Neural cell (in vitro differentiated cells): ENCODE data around the gene TXNRD1. TPM values are rescaled to one million over a fixed set of nuclear protein-coding genes. Genes with fewer than 3 reads are reported as not detected.

Experiments used
- H2AFZ ChIP-seq: fragments of 200-600, 300-800 bp; sonication (generic), shearing (Covaris generic); 2 replicates; pipeline ENCODE4 v1.6.0; 2014; ENCODE audit warnings: low read depth, mild to moderate bottlenecking, antibody characterized with exemption, low read length, moderate library complexity
- H3F3A ChIP-seq: fragments of 200-600 bp; shearing (Covaris generic); 2 replicates; pipeline ENCODE4 v1.6.1; 2016; ENCODE audit warnings: mild to moderate bottlenecking, moderate library complexity, mixed read lengths, antibody characterized with exemption, low read length; ENCODE audit not compliant: insufficient read depth, poor library complexity, severe bottlenecking
- H3K27ac ChIP-seq: fragments of 200-600, 300-800 bp; sonication (generic), shearing (Covaris generic); 2 replicates; pipeline ENCODE4 v1.5.1; 2014; ENCODE audit warnings: mild to moderate bottlenecking, low read length, moderate library complexity
- H3K27me3 ChIP-seq: fragments of 300-800, 200-600 bp; sonication (generic), shearing (Covaris generic); 2 replicates; pipeline ENCODE4 v1.6.0; 2014; ENCODE audit warnings: mild to moderate bottlenecking, low read depth, low read length, moderate library complexity; ENCODE audit not compliant: insufficient read depth
- H3K36me3 ChIP-seq: fragments of 300-800, 200-600 bp; sonication (generic), shearing (Covaris generic); 2 replicates; pipeline ENCODE4 v1.5.1; 2014; ENCODE audit warnings: mild to moderate bottlenecking, antibody characterized with exemption, low read length, moderate library complexity; ENCODE audit not compliant: insufficient read depth
- H3K4me2 ChIP-seq: fragments of 300-800, 200-600 bp; sonication (generic), shearing (Covaris generic); 2 replicates; pipeline ENCODE4 v1.6.0; 2014; ENCODE audit warnings: mild to moderate bottlenecking, low read length
- H3K4me3 ChIP-seq: fragments of 300-800, 200-600 bp; sonication (generic), shearing (Covaris generic); 2 replicates; pipeline ENCODE4 v1.5.1; 2014; ENCODE audit warnings: mild to moderate bottlenecking, low read length, moderate library complexity
- H3K79me2 ChIP-seq: fragments of 200-600 bp; shearing (Covaris generic); replicated peaks from 2 replicates; pipeline ENCODE4 v1.6.0; 2014; ENCODE audit warnings: mild to moderate bottlenecking, low read length, moderate library complexity; ENCODE audit not compliant: insufficient read depth
- H3K9ac ChIP-seq: fragments of 300-800, 200-600 bp; sonication (generic), shearing (Covaris generic); 2 replicates; pipeline ENCODE4 v1.6.1; 2016; ENCODE audit warnings: mild to moderate bottlenecking, low read length, mixed read lengths
- H3K9me2 ChIP-seq: fragments of 200-600 bp; shearing (Covaris generic); 2 replicates; pipeline ENCODE4 v1.6.1; 2016; ENCODE audit warnings: mild to moderate bottlenecking, low read length, mixed read lengths; ENCODE audit not compliant: insufficient read depth
- H3K9me3 ChIP-seq: fragments of 200-600, 300-800 bp; sonication (generic), shearing (Covaris generic); 2 replicates; pipeline ENCODE4 v1.6.1; 2016; ENCODE audit warnings: mild to moderate bottlenecking, mixed run types, low read length, moderate library complexity, mixed read lengths
- H4K20me1 ChIP-seq: fragments of 200-600 bp; shearing (Covaris generic); 2 replicates; pipeline ENCODE4 v1.6.1; 2016; ENCODE audit warnings: mild to moderate bottlenecking, mixed run types; ENCODE audit not compliant: insufficient read depth
- CTCF ChIP-seq: fragments of 450-650 bp; IDR thresholded peaks from 2 replicates; pipeline ENCODE4 v1.5.1; 2014; ENCODE audit warnings: antibody characterized with exemption, mild to moderate bottlenecking, moderate library complexity; ENCODE audit not compliant: poor library complexity, severe bottlenecking
- EP300 ChIP-seq: fragments of 450-650 bp; conservative IDR thresholded peaks from 2 replicates; pipeline ENCODE4 v1.6.1; 2014; ENCODE audit warnings: antibody characterized with exemption, mild to moderate bottlenecking, moderate library complexity; ENCODE audit not compliant: poor library complexity, severe bottlenecking
- EZH2 ChIP-seq: fragments of 200-600, 300-800 bp; shearing (Covaris generic), sonication (generic); IDR thresholded peaks from 2 replicates; pipeline ENCODE4 v1.6.1; 2014; ENCODE audit warnings: antibody characterized with exemption, low read length, borderline replicate concordance, mild to moderate bottlenecking; ENCODE audit not compliant: insufficient read depth, poor library complexity, severe bottlenecking
- MXI1 ChIP-seq: fragments of 450-650 bp; conservative IDR thresholded peaks from 2 replicates; pipeline ENCODE4 v1.6.1; 2014; ENCODE audit warnings: antibody characterized with exemption, mild to moderate bottlenecking; ENCODE audit not compliant: poor library complexity, severe bottlenecking
- POLR2AphosphoS5 ChIP-seq: IDR thresholded peaks from 2 replicates; pipeline ENCODE4 v1.6.1; 2012
- RAD21 ChIP-seq: fragments of 450-650 bp; conservative IDR thresholded peaks from 2 replicates; pipeline ENCODE4 v1.6.1; 2014; ENCODE audit warnings: antibody characterized with exemption, mild to moderate bottlenecking, moderate library complexity
- REST ChIP-seq: IDR thresholded peaks from 2 replicates; pipeline ENCODE4 v1.6.1; 2012; ENCODE audit warnings: borderline replicate concordance
- SMC3 ChIP-seq: fragments of 450-650 bp; conservative IDR thresholded peaks from 2 replicates; pipeline ENCODE4 v1.6.1; 2014; ENCODE audit warnings: antibody characterized with exemption, mild to moderate bottlenecking, moderate library complexity; ENCODE audit not compliant: poor library complexity
- TAF1 ChIP-seq: IDR thresholded peaks from 2 replicates; pipeline ENCODE4 v1.6.1; 2012; ENCODE audit warnings: low read depth
- polyA plus RNA-seq: library from polyadenylated mRNA; depleted of rRNA; stranded (reverse); fragments of >200 nt; gene quantifications from 2 replicates; pipeline ENCODE4 v1.2.3, GENCODE V29; 2014

Gene TXNRD1
- polyA plus RNA-seq, 1 donor from 2014 or later: 59.6 TPM

GRCh38 chr12:104237930-104238329, 22.4 kb downstream of the TXNRD1 start:
- Histone ChIP-seq H3K79me2 (no peaks in the 10 kb centered on the region), H3K9ac (no peak overlapping the region), H2AFZ (no peak overlapping the region), H3K4me2 (no peak overlapping the region), H3K27ac (no peak overlapping the region), H3K36me3 (no peaks in the 10 kb centered on the region), H3K9me3 (no peaks in the 10 kb centered on the region), H3F3A (no peaks in the 10 kb centered on the region), H4K20me1 (no peaks in the 10 kb centered on the region), H3K27me3 (no peaks in the 10 kb centered on the region), H3K4me3 (no peak overlapping the region), H3K9me2 (no peaks in the 10 kb centered on the region)
- no peak for TF ChIP-seq POLR2AphosphoS5
- TF ChIP-seq TAF1: no peak
- TF ChIP-seq RAD21: no peak
- no peak for TF ChIP-seq CTCF
- no peak for TF ChIP-seq EZH2
- no peak for TF ChIP-seq SMC3
- TF ChIP-seq MXI1: no peak
- TF ChIP-seq REST: no peak
- TF ChIP-seq EP300: no peak

GRCh38 chr12:104242546-104243206, 27.1 kb downstream of the TXNRD1 start:
- Histone ChIP-seq H3K9me3 (no peaks in the 10 kb centered on the region), H2AFZ (no peak overlapping the region), H3K27me3 (no peaks in the 10 kb centered on the region), H3K9ac (no peak overlapping the region), H4K20me1 (no peaks in the 10 kb centered on the region), H3K4me2 (no peak overlapping the region), H3K79me2 (no peaks in the 10 kb centered on the region), H3K27ac (no peak overlapping the region), H3K9me2 (no peaks in the 10 kb centered on the region), H3K36me3 (no peaks in the 10 kb centered on the region), H3F3A (no peaks in the 10 kb centered on the region), H3K4me3 (no peak overlapping the region)
- TF ChIP-seq RAD21 (no peak), EZH2 (no peak), POLR2AphosphoS5 (no peak), MXI1 (no peak), REST (no peak), CTCF (no peak), TAF1 (no peak), SMC3 (no peak), EP300 (no peak)
